HL-60 (cell line): Measurements from ENCODE around the gene OR8A1.

Experiments used
- CTCF ChIP-seq: IDR thresholded peaks from one replicate; pipeline ENCODE4 v1.5.1; 2011; ENCODE audit warnings: low read length, control low read depth, inconsistent platforms; ENCODE audit not compliant: insufficient read depth
- GABPA ChIP-seq: IDR thresholded peaks from 2 replicates; pipeline ENCODE4 v1.6.1; 2012; ENCODE audit warnings: low read depth
- POLR2AphosphoS5 ChIP-seq: IDR thresholded peaks from 2 replicates; pipeline ENCODE4 v1.6.1; 2012; ENCODE audit warnings: low read depth
- REST ChIP-seq: IDR thresholded peaks from 2 replicates; pipeline ENCODE4 v1.6.1; 2012; ENCODE audit warnings: low read depth; ENCODE audit not compliant: insufficient replicate concordance
- SPI1 ChIP-seq: IDR thresholded peaks from 2 replicates; pipeline ENCODE4 v1.6.1; 2012; ENCODE audit warnings: low read depth, mild to moderate bottlenecking, borderline replicate concordance

GRCh38 chr11:124612567-124613246, 42.9 kb downstream of the OR8A1 start:
- TF ChIP-seq POLR2AphosphoS5 (no peak), CTCF (no peak), SPI1 (no peak), REST (no peak), GABPA (no peak)
